Measurements from ENCODE around the gene SCIMP.

DNA sequence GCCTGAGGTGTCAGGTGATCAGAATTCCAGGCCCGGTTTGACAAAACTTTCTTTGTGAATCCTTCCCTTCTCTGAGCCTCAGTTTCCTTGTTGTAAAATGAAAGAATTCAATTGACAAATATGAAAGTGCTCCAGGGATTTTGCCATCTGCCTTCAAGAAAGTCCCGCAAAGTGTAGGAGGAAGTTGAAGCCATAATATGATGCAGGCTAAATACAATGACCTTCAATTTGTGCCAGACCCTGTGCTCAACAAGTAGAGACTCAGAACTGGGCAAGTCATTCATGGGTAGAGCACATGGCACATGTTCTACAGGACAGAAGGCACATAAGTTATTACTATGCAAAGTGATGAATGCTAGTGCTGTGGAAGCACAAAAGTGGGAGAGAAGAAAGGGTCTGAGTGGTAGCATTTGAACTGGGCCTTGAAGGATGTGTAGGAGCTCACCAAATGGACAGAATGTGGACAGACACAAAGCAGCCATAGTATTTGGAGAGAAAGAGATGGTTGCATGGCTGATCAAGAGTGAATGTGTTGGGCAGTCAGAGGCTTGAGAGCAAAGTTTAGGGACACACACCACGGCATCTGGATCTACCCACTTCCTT, 2.4 kb upstream of the SCIMP start:
- TF ChIP-seq, protein P1, sequence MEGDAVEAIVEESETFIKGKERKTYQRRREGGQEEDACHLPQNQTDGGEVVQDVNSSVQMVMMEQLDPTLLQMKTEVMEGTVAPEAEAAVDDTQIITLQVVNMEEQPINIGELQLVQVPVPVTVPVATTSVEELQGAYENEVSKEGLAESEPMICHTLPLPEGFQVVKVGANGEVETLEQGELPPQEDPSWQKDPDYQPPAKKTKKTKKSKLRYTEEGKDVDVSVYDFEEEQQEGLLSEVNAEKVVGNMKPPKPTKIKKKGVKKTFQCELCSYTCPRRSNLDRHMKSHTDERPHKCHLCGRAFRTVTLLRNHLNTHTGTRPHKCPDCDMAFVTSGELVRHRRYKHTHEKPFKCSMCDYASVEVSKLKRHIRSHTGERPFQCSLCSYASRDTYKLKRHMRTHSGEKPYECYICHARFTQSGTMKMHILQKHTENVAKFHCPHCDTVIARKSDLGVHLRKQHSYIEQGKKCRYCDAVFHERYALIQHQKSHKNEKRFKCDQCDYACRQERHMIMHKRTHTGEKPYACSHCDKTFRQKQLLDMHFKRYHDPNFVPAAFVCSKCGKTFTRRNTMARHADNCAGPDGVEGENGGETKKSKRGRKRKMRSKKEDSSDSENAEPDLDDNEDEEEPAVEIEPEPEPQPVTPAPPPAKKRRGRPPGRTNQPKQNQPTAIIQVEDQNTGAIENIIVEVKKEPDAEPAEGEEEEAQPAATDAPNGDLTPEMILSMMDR (optimal IDR thresholded peaks at IDR 0.05 in 1 of 3, IDR thresholded peaks at IDR 0.05 in 1 of 3, conservative IDR thresholded peaks at IDR 0.05 in 1 of 3; ENCODE audit: extremely low read depth in 1 of 3, insufficient read depth in 2 of 3, low read length in 3 of 3), result no peak
- no peak for TF ChIP-seq EZH2 (IDR thresholded peaks at IDR 0.05; ENCODE audit: low read length)
